A204.1 (cell line): Measurements from ENCODE around the gene S100A5.
"Not testable (repeated sequence)": the region's sequence is repeated elsewhere in the genome, so short reads cannot be mapped to it uniquely, and the experiment has no call there.

Experiments used
- FAIRE-seq: peaks from 2 replicates; lab custom pipeline; 2012; peaks lifted over from hg19 to GRCh38; lab: Jason Lieb, UNC

The S100A5 gene

DNA sequence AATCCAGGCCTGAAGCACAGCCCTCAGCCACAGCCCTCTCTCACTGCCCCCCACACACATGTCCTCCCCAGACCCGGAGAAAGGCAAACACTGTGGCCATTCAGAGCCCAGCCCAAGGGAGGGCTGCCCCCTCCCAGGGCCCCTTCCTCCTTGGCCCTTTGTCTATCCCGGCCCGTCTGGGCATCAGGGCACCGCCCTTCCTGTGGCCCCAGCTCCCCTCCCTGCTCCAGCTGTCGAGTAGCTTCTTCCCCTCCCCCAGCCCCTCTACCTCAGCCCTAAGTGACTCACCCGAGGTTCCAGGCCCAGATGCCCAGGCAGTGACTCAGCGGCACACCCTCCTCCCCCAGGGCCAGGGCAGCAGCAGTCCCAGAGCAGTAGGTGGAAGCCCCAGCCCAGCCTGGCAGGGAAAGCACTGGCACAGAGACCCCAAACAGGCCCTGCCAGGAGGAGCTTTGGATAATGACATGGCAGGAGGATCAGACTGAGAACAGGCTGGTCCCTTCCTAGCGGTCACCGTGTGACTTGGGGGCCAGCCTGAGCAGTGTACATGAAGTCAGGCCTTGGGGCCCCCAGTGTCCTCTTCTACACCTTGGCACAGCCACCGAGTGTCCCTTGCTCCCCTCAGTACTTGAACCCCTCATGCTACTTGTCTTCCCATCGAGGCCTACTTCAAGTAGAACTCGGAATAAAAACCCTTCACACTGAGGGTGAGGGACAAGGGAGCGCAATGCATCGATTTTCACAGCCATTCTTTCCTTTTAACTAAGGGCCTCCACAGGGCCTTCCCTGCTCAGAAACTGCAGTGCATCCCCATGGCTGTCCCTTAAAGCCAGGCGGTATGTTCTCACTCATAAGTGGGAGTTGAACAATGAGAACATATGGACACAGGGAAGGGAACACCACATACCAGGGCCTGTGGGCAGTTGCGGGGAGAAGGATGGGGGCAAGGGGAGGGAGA lies 26.0 kb upstream of the S100A5 start:
- no peak for FAIRE-seq

- no peak for FAIRE-seq
These were observed 25.0 kb upstream of the S100A5 start, which contains the start of gene S100A2 for GRCh38 chr1:153565529-153566374. S100A2 (minus strand) TSS chr1:153565844; CDS start chr1:153563877, 1,967 bp downstream.

DNA sequence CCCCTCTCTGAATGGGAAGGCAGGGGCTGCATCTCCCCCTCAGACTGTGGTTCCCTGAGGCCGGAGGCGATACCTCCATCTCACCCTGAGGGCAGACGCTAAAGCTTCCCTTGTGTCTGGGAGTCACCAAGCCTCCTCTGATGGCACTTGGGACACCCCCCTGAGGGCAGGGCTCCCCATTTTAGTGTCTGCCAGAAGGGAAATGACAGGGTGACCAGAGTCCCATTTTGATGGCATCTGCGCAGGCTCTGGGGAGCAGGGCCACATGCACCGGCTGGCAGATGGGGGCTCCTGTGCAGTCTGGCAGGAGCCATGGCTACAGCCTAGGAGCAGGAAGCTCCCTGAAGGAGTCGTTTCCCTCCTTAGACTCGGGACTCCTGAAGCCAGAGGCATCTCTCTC lies 23.3 kb upstream of the S100A5 start:
- no peak for FAIRE-seq

- FAIRE-seq: no peak
These were observed 22.8 kb upstream of the S100A5 start for GRCh38 chr1:153563483-153563901.

- not testable (repeated sequence) for FAIRE-seq
These were observed 21.3 kb upstream of the S100A5 start for GRCh38 chr1:153562021-153562420.

- FAIRE-seq: no peak
These were observed 20.8 kb upstream of the S100A5 start for GRCh38 chr1:153561466-153561985.

- FAIRE-seq: no peak
These were observed 20.2 kb upstream of the S100A5 start for GRCh38 chr1:153560771-153561465.

DNA sequence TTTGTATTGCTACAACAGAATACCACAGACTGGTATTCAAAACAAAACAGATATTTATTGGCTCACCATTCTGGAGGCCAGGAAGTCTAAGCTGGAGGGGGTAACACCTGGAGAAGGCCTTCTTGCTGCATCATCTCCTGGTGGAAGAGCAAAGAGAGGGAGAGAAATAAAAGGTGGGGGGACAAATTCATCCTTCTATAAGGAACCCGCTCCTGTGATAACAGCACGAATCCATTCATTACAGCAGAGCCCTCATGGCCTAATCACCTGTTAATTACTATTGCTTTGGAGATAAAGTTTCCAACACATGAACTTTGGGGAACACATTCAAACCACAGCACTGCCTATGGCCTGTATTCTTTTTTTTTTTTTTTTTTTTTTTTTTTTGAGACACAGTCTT lies 19.5 kb upstream of the S100A5 start:
- FAIRE-seq: no peak

GRCh38 chr1:153557877-153558276 lies 17.1 kb upstream of the S100A5 start:
- FAIRE-seq: no peak

GRCh38 chr1:153556348-153556747 lies 15.6 kb upstream of the S100A5 start:
- FAIRE-seq: no peak

GRCh38 chr1:153553830-153554541 lies 13.3 kb upstream of the S100A5 start:
- no peak for FAIRE-seq

DNA sequence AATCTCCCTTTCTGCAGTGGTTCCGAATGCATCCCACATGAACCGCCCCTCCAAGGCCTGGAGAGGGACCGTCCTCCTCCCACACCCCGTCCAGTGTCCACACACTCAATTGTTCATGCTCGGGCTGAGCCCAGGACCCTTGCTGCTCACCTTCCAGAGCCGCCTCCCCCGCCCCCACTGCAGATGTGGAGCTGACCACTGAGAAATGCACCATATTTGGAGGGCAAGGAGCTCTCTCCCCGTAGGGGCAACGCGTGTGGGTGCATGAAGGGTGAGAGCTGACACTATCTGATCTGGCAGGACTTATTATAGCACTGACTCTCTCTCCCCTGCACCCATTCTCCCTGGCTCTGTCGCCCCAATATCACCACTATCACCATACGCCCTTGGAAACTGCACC lies 12.4 kb upstream of the S100A5 start:
- FAIRE-seq: no peak

DNA sequence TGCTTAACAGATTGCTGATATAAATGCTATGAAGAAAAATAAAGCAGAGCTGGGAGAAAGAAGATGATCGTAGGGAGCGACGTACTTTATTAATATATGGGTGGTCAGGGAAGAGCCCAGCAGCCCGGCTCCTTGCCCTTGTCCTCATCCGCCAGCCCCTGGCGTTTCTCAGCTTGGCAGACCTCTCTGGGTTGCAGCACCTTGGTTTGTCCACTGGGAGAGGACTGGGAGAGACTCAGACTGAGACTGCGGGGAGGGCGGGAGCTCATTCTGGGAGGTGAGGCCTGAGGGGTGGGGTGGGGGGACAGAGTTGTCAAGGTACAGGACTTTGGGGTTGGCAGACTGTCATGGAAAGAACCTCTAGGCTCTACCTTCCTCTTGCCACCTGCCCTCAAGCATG lies 11.6 kb upstream of the S100A5 start:
- FAIRE-seq: no peak

- no peak for FAIRE-seq
These were observed 10.2 kb upstream of the S100A5 start for GRCh38 chr1:153550827-153551500.

DNA sequence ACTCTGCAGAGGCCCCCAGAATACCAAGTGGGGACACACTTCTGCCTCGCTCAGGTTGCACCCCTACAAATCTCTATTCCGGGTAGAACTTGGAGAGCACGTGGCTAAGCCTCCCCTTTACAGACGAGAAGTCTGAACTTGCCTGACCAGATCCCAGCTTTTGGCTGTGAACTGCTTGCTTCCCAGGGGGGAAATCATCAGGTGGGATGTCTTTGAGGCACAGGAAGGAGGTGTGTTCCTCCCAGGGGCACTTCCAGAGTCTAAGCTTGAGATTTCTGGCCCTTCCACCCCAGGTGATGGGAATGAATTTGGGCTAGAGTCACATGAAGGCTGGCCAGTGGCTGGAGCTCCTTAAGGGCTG lies 9.6 kb upstream of the S100A5 start:
- no peak for FAIRE-seq

GRCh38 chr1:153549741-153550397 lies 9.1 kb upstream of the S100A5 start:
- FAIRE-seq: no peak

DNA sequence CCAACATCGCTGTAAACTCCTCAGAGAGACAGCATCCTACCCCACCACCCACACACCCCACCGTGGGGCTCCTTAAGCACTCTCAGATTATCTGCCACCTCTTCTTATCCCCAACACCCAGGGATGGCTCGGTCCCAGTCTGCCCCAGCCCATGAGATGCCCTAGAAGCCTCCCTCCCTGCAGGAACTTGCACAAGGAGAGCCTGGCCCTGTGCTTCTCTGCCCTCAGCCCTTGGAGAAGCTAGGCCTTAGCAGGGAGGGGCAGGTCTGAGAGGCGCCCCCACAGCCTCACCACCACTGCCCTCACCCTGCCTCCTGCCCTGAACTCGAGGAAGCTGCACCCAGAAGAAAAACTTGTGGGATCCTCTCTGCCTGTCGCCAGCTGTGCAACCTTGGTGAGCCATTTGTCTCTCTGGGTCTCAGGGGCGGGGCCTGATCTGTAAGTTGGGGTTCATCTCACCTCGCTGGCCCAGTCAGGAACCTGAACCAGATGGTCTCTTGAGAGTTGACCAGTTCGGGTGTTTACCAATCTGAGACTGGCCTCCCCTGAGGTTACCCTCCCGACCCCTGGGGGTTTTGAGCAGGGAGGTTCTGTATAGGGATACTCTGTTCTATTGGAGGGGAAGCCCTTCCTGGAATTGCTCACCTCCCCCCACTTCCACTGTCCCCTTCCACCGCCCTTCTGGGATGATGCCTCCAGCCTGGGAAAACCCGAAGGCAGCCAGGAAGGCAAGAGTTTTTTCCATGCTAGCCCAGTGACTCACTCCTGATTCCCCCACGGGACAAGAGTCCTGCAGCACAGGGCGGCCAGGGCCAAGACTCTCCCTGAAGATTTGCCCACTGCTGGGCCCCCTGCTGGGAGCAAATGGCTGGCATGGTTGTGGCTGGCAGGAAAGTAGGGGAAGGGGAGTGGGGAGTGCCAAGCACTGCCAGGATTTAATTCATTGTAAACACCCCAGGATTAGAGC lies 8.3 kb upstream of the S100A5 start, which contains the start of gene S100A3:
Gene S100A3, minus strand, starts transcription at position 537 of the 967 bp plus-strand sequence. CDS start 773 bp downstream, outside the sequence.
- FAIRE-seq: no peak

DNA sequence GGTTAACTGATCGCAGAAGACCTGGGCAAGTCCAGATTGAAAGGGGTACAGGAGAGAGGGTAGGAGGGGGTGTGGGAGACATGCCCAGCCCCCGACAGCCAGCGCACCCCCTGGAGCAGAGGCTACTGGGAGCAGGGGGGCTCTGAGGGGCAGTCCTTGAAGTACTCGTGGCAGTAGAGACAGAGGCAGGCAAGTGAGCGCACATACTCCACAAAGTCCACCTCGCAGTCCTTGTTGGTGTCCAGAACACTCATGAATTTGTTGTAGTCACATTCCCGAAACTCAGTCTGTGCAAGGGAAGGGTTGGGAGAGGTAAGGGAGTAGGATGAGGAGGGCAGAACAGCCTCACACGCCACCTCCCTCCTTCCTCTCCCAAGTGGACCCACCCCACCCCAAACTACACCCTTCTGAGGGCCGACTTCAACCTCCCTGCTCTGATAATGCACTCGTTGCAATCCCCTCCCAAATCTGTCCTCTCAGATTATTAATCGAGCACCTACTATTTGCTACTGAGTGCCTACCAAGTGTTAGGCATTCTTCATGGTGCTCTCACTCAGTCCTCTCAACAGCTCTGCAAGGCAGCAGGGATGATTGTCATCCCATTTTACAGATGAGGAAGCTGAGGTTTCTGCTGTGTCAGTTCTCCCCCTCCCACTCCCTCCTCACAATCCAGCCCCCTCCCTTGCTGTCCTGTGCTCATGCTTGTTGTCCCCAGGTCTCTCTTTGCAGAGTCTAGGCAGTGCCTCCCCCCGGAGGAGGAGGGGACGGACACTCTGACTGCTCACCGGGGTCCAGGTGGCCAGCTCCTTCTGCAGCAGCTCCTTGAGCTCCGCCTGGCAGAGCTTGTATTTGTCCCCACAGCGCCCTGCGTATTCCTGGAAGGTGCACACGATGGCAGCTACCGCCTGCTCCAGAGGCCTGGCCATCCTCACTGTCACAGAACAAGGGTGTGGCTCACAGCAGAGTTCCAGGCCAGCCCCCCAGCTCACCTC lies 7.1 kb upstream of the S100A5 start:
- FAIRE-seq: no peak
